DND-41 (cell line): ENCODE results near the gene ANO2.

Source experiments
- ATAC-seq: fragments of 200-7000 bp; cut with Tn5 transposase; 3 replicates; pipeline ENCODE4 v1.9.1; 2021; ENCODE audit warnings: low read depth; ENCODE audit not compliant: insufficient read depth
- DNase-seq: peaks from one replicate; pipeline ENCODE4 v3.0.0-alpha.2; 2020
- H2AFZ ChIP-seq: 2 replicates; pipeline ENCODE4 v1.6.0; 2012; ENCODE audit warnings: low read depth, low read length
- H3K27ac ChIP-seq: 2 replicates; pipeline ENCODE4 v1.5.1; 2012; ENCODE audit warnings: low read length, inconsistent platforms
- H3K27me3 ChIP-seq: fragments of 200-600 bp; sonication (generic); 2 replicates; pipeline ENCODE4 v1.6.0; 2012; ENCODE audit warnings: low read length, mild to moderate bottlenecking, inconsistent platforms; ENCODE audit not compliant: insufficient read depth, poor library complexity
- H3K36me3 ChIP-seq: 2 replicates; pipeline ENCODE4 v1.5.1; 2012; ENCODE audit warnings: low read length, inconsistent platforms; ENCODE audit not compliant: insufficient read depth
- H3K4me1 ChIP-seq: 2 replicates; pipeline ENCODE4 v1.5.1; 2012; ENCODE audit warnings: mild to moderate bottlenecking, low read length; ENCODE audit not compliant: insufficient read depth
- H3K4me2 ChIP-seq: 2 replicates; pipeline ENCODE4 v1.6.0; 2012; ENCODE audit warnings: mild to moderate bottlenecking, moderate library complexity, low read length, inconsistent platforms; ENCODE audit not compliant: insufficient read depth
- H3K4me3 ChIP-seq, 2 experiments: fragments of 200-600 bp in 1 of 2; shearing (Covaris generic) in 1 of 2; 2 replicates each; pipeline ENCODE4 v1.5.1; 2012 to 2016; ENCODE audit warnings: inconsistent platforms in 2 of 2, low read length in 2 of 2, mild to moderate bottlenecking in 2 of 2, low read depth in 1 of 2, moderate library complexity in 1 of 2
- H3K79me2 ChIP-seq: 2 replicates; pipeline ENCODE4 v1.6.0; 2012; ENCODE audit warnings: low read length, inconsistent platforms; ENCODE audit not compliant: insufficient read depth
- H3K9ac ChIP-seq: 2 replicates; pipeline ENCODE4 v1.6.0; 2012; ENCODE audit warnings: low read depth, mild to moderate bottlenecking, inconsistent platforms, low read length, moderate library complexity
- H3K9me3 ChIP-seq: 2 replicates; pipeline ENCODE4 v1.5.1; 2012; ENCODE audit warnings: low read length, moderate library complexity, mild to moderate bottlenecking, inconsistent platforms; ENCODE audit not compliant: insufficient read depth, severe bottlenecking
- H4K20me1 ChIP-seq: 2 replicates; pipeline ENCODE4 v1.6.0; 2012; ENCODE audit warnings: low read length; ENCODE audit not compliant: insufficient read depth
- CTCF ChIP-seq: IDR thresholded peaks from 2 replicates; pipeline ENCODE4 v1.5.1; 2012; ENCODE audit warnings: borderline replicate concordance, low read length, moderate library complexity, mild to moderate bottlenecking; ENCODE audit not compliant: poor library complexity, severe bottlenecking; ENCODE audit errors: extremely low read depth
- EZH2 ChIP-seq: IDR thresholded peaks from 3 replicates; pipeline ENCODE4 v1.6.1; 2012; ENCODE audit warnings: borderline replicate concordance, low read depth, mild to moderate bottlenecking, moderate library complexity, low read length, inconsistent platforms; ENCODE audit not compliant: severe bottlenecking

Gene ANO2

GRCh38 chr12:5514545-5514944, 430.5 kb downstream of the ANO2 start:
- no peaks in the 10 kb centered on the region for H4K20me1 ChIP-seq
- H3K79me2 ChIP-seq, result no peaks in the 10 kb centered on the region
- no peaks in the 10 kb centered on the region for H3K36me3 ChIP-seq
- no peaks in the 10 kb centered on the region for H3K9me3 ChIP-seq
- H2AFZ ChIP-seq, result no peak overlapping the region
- no peak overlapping the region for H3K27ac ChIP-seq
- no peak overlapping the region for H3K4me2 ChIP-seq
- no peak for DNase-seq
- no peak overlapping the region for H3K9ac ChIP-seq
- H3K4me3 ChIP-seq, result no peak overlapping the region
- ATAC-seq, result no peak
- H3K4me1 ChIP-seq, result no peaks in the 10 kb centered on the region
- no peak for TF ChIP-seq EZH2
- TF ChIP-seq CTCF, result no peak
- H3K27me3 ChIP-seq, result peaks cover 38% of the 10 kb centered on the region

- TF ChIP-seq EZH2, result no peak
- no peak for TF ChIP-seq CTCF
- Histone ChIP-seq H3K27me3 (peaks cover 39% of the 10 kb centered on the region), H3K4me2 (no peak overlapping the region), H3K27ac (no peak overlapping the region), H4K20me1 (no peaks in the 10 kb centered on the region), H3K4me3 (no peak overlapping the region), H2AFZ (no peak overlapping the region), H3K4me1 (no peaks in the 10 kb centered on the region), H3K9me3 (no peaks in the 10 kb centered on the region), H3K36me3 (no peaks in the 10 kb centered on the region), H3K79me2 (no peaks in the 10 kb centered on the region), H3K9ac (no peak overlapping the region)
- DNase-seq (no peak), ATAC-seq (no peak)
These were observed 431.0 kb downstream of the ANO2 start for GRCh38 chr12:5514016-5514415.

- H3K36me3 ChIP-seq, result no peaks in the 10 kb centered on the region
- H3K9me3 ChIP-seq, result no peaks in the 10 kb centered on the region
- no peak for DNase-seq
- H3K4me1 ChIP-seq, result no peaks in the 10 kb centered on the region
- H3K27ac ChIP-seq, result no peak overlapping the region
- H3K4me3 ChIP-seq, result no peak overlapping the region
- no peaks in the 10 kb centered on the region for H4K20me1 ChIP-seq
- no peak overlapping the region for H2AFZ ChIP-seq
- H3K27me3 ChIP-seq, result peaks cover 39% of the 10 kb centered on the region
- TF ChIP-seq CTCF (no peak), EZH2 (no peak)
- no peak overlapping the region for H3K4me2 ChIP-seq
- ATAC-seq, result no peak
- H3K79me2 ChIP-seq, result no peaks in the 10 kb centered on the region
- no peak overlapping the region for H3K9ac ChIP-seq
These were observed 431.7 kb downstream of the ANO2 start for GRCh38 chr12:5513406-5513805.
